Upper lobe of right lung (tissue), 1 donor: ENCODE measurements around the gene MAPKAPK2. TPM values are rescaled to one million over a fixed set of nuclear protein-coding genes. Genes with fewer than 3 reads are reported as not detected.

Experiments
- ATAC-seq: fragments of 200-7000 bp; cut with Tn5 transposase; one replicate; pipeline ENCODE4 v1.9.1; 2020; ENCODE audit warnings: mild to moderate bottlenecking, moderate library complexity
- DNase-seq: peaks from one replicate; pipeline ENCODE4 v3.0.0-alpha.2; 2020
- H3K27ac ChIP-seq: fragments of 200-600 bp; one replicate; pipeline ENCODE4 v1.8.0; 2022
- H3K27me3 ChIP-seq: fragments of 200-600 bp; one replicate; pipeline ENCODE4 v1.8.0; 2022; ENCODE audit warnings: mild to moderate bottlenecking
- H3K36me3 ChIP-seq: fragments of 200-600 bp; one replicate; pipeline ENCODE4 v1.8.0; 2022
- H3K4me1 ChIP-seq: fragments of 200-600 bp; one replicate; pipeline ENCODE4 v1.8.0; 2022
- H3K4me3 ChIP-seq: fragments of 200-600 bp; one replicate; pipeline ENCODE4 v1.8.0; 2022; ENCODE audit warnings: mild to moderate bottlenecking
- H3K9me3 ChIP-seq: fragments of 200-600 bp; one replicate; pipeline ENCODE4 v1.8.0; 2022
- intact Hi-C: fragments of 100-400 bp; cut with DNase I; formaldehyde crosslinking; loops from one replicate; pipeline ENCODE4 v1.11.0; 2022
- total RNA-seq: library from RNA; stranded (reverse); fragmentation: NEBNext Ultra II Directional; extraction: Animal tissue kit (Norgen Biotek cat#: 25700); gene quantifications from one replicate; pipeline ENCODE4 v1.2.1, GENCODE V29; 2021
- TF ChIP-seq, protein P1 (sequence below): fragments of 200-600 bp; IDR thresholded peaks from one replicate; pipeline ENCODE4 v1.8.0; 2022; ENCODE audit warnings: antibody characterized with exemption
- donor health status: DM: no; HTN: yes; CAD: no; lungs with severe emphysema.

MAPKAPK2 gene
- total RNA-seq, 1 donor from 2014 or later: 92.3 TPM

DNA sequence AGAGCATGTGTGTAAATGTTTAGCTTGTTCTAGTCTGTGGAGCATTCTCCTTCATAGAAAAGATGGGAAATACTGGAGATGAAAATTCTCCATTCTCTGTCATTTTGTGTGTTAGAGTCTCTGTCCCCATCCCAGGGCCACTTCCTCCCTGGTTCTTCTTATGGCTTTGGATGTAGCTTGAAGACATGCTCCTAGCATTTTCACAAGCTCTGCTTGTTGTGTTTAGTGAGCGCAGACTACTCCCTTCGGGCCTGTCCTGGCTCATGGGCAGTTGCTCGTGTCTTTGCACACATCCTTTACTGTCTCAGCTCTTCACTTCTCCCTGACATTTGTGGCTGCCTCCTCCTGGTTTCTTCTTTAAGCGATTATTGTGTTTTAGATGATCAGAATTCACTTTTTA lies 30.4 kb downstream of the MAPKAPK2 start:
- Histone ChIP-seq H3K4me3 (no peak overlapping the region), H3K27me3 (no peaks in the 10 kb centered on the region), H3K9me3 (no peaks in the 10 kb centered on the region), H3K4me1 (peaks cover 52% of the 10 kb centered on the region), H3K27ac (no peak overlapping the region), H3K36me3 (no peaks in the 10 kb centered on the region)
- intact Hi-C loops: no loop called here
- TF ChIP-seq, protein P1, sequence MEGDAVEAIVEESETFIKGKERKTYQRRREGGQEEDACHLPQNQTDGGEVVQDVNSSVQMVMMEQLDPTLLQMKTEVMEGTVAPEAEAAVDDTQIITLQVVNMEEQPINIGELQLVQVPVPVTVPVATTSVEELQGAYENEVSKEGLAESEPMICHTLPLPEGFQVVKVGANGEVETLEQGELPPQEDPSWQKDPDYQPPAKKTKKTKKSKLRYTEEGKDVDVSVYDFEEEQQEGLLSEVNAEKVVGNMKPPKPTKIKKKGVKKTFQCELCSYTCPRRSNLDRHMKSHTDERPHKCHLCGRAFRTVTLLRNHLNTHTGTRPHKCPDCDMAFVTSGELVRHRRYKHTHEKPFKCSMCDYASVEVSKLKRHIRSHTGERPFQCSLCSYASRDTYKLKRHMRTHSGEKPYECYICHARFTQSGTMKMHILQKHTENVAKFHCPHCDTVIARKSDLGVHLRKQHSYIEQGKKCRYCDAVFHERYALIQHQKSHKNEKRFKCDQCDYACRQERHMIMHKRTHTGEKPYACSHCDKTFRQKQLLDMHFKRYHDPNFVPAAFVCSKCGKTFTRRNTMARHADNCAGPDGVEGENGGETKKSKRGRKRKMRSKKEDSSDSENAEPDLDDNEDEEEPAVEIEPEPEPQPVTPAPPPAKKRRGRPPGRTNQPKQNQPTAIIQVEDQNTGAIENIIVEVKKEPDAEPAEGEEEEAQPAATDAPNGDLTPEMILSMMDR: no peak
- peak; percentile 6 for DNase-seq
- ATAC-seq: no peak

DNA sequence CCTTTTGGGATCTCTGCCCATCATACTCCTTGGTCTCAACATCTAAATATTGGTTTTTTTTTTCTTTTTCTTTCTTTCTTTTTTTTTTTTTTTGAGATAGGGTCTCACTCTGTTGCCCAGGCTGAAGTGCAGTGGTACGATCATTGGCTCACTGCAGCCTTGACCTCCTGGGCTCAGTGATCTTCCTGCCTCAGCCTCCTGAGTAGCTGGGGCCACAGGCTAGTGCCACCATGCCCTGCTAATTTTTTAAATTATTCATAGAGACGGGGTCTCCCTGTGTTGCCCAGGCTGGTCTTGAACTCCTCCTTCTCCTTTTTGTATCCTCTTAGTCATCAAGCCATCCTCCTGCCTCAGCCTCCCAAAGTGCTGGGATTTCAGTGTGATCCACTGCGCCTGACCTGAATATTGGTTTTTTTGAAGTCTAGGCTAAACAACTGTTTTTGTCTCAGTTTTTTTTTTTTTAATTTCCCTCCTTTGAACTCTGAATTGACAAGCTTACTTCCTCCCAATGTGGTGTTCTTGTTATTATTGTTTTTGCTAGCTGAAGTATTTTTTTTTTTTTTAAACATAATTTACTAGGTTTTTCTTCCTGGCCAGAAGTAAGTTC lies 30.9 kb downstream of the MAPKAPK2 start:
- ATAC-seq (no peak), DNase-seq (peak; percentile 17)
- TF ChIP-seq, protein P1: no peak
- Histone ChIP-seq H3K27ac (no peak overlapping the region), H3K4me1 (peaks cover 48% of the 10 kb centered on the region), H3K9me3 (no peaks in the 10 kb centered on the region), H3K4me3 (no peak overlapping the region), H3K36me3 (no peaks in the 10 kb centered on the region), H3K27me3 (no peaks in the 10 kb centered on the region)
- intact Hi-C loops: no loop called here

DNA sequence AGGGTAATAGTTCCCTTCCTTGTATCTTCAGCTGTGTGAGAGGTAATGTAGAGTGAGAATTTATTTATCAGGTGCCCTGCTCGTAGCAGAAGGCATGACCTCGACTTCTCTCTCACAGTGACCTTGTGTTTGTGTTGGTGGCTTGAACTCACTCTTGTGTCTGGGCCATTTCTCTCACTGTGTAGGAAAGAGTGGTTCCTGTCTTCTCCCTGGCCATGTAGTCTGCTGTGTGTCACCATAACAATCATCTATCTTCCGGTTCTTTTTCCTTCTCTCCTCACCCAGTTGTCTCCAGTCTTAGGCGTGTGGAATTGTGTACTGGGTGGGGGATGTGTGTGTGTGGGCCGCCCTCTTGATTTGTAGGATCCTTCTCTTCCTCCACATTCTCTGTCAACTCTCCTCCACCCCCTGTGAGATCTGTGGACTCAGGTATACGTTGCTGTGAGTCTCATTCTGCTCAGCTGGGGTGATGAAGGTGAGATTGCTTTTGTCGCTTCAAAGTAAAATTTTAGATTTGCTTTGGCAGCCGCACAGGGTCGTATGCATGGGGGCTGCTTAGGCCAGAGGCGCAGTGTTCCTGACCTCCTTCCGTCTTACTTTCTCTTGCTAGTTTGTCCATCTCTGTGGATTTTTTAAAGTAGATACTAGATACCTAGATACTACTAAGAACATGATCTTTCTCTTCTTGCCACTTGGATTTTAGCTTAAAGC lies 31.6 kb downstream of the MAPKAPK2 start:
- Histone ChIP-seq H3K4me1 (peaks cover 48% of the 10 kb centered on the region), H3K27me3 (no peaks in the 10 kb centered on the region), H3K36me3 (no peaks in the 10 kb centered on the region), H3K4me3 (no peak overlapping the region), H3K27ac (no peak overlapping the region), H3K9me3 (no peaks in the 10 kb centered on the region)
- intact Hi-C loops: no loop called here
- TF ChIP-seq, protein P1: no peak
- DNase-seq (peak; percentile 7), ATAC-seq (no peak)

DNA sequence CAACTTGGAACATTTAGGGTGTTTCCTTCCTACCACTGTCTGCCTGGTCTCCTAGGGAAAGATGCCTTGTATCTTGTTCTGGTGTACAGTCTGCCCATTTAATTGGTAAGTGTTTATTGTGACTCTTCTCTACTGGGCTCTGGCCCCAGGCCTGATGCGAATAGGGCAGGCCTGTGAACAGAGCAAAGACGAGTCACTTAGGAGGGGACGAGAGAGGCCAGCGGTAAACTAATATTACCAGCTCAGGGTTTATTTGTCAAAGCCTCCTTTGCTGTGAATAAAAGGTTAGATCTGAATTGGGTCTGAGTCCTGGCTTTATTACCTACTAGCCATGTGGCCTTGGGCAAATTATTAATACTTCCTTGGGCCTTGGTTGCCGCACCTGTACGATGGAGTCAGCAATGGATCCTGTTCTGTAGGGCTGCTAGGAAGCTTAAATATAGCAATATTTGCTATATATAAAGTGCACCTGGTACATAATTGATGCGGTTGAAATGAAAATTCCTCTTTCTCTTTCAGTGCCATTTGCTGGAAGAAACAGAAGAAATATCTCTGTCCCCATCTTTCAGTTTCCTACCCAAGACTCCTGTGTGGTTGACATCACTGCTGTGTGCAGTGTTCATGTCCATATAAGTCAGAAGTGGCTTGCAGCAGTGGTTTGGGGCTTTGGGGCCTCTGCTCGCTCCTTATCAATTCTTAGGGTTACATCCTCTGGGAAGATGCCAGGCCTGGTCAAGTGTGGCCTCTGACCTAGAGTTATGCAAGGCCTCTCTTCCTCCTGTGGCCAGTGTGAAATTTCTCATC lies 32.4 kb downstream of the MAPKAPK2 start:
- Histone ChIP-seq H3K9me3 (no peaks in the 10 kb centered on the region), H3K4me3 (no peak overlapping the region), H3K36me3 (no peaks in the 10 kb centered on the region), H3K27me3 (no peaks in the 10 kb centered on the region), H3K4me1 (peaks cover 52% of the 10 kb centered on the region), H3K27ac (no peak overlapping the region)
- DNase-seq (peak; percentile 48), ATAC-seq (peak; percentile 67)
- intact Hi-C loops: no loop called here
- TF ChIP-seq, protein P1: no peak

DNA sequence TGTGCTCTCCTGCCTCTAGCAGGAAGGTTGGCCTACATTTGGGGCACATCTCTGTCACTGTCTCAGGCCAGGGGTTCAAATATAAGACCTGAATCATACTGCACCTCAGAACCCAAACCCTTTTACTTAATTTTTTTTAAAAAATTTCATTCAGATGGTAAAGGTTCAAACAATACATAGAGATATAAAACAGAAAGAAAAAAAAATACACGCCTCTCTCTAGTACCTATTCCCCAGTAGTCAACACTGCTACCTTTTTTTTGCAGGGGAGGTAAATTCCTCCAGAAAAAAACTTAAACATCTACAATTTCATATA lies 32.9 kb downstream of the MAPKAPK2 start:
- ATAC-seq: no peak
- Histone ChIP-seq H3K36me3 (no peaks in the 10 kb centered on the region), H3K4me3 (no peak overlapping the region), H3K9me3 (no peaks in the 10 kb centered on the region), H3K27me3 (no peaks in the 10 kb centered on the region), H3K4me1 (peaks cover 52% of the 10 kb centered on the region), H3K27ac (no peak overlapping the region)
- intact Hi-C loops: no loop called here
- TF ChIP-seq, protein P1: no peak
- no peak for DNase-seq
